Measurements from ENCODE around the gene MECP2.

Gene MECP2

DNA sequence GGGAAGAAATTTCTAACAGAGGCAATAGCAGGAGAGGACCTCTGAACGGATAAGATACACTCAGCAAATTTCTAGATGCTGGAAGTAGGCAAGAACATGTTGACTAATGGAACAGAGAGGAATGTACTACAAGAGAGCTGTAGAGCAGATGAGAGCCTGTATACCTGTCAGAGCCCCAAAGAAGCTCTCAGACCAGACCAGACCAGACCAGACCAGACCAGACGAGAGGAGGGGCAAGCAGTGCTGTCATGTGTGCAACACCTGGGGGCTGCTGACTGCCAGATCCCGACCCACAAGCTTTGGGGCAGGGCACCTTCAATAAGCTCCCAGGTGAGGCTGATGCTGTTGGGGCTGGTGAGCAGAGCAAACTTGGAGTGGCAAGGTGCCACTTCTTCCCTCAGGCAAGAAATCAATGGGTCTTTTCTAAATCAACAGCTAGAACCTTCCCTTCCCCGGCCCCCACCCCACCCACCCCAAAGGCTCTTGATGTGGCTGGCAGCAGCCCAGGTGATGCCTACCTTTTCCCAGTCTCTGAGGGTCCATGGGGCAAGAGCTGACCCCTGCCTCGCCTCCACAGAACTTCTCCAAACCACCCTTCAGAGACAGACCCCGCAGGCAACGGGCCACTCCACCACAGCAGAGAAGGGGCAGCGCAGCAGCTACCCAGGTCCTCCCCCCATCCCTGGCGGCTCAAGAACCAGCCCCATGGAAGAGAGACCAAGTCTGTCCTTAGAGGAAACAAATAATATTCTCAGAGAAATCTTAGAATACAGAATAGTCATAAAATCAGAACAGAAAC lies 32.7 kb downstream of the MECP2 start:
- TF ChIP-seq TAF1 (IDR thresholded peaks at IDR 0.05; ENCODE audit: borderline replicate concordance, insufficient read depth, low read length) (no peak), POLR2AphosphoS5 (IDR thresholded peaks at IDR 0.05; ENCODE audit: low read depth, low read length) (no peak), FOXP2 (optimal IDR thresholded peaks at IDR 0.05; ENCODE audit: borderline replicate concordance, extremely low read depth, extremely low read length, insufficient read depth) (no peak), REST (IDR thresholded peaks at IDR 0.05; ENCODE audit: insufficient read depth in 1 of 2, low read depth in 2 of 2, low read length in 2 of 2) (no peak), SIN3A (IDR thresholded peaks at IDR 0.05; ENCODE audit: borderline replicate concordance, insufficient read depth, low read length) (no peak)

DNA sequence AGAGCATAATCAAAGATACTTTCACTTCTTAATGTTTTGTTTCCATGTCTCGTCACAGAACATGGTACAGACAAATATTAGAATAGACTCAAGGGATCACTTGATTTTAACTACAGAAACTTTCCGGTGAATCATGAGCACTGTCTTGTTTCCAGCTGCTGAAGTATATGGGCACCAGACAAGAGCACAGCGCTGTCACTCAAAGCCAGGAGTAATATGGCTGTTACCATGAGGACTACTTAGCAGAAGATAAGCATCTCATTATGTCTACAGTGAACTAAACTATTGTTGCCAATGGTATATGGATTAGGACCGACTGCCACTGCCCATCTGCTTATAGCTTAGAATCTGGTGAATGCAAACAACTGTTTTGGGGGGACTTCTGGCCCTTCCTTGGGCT lies 34.3 kb downstream of the MECP2 start:
- TF ChIP-seq REST (IDR thresholded peaks at IDR 0.05; ENCODE audit: insufficient read depth in 1 of 2, low read depth in 2 of 2, low read length in 2 of 2) (no peak), SIN3A (IDR thresholded peaks at IDR 0.05; ENCODE audit: borderline replicate concordance, insufficient read depth, low read length) (no peak), TAF1 (IDR thresholded peaks at IDR 0.05; ENCODE audit: borderline replicate concordance, insufficient read depth, low read length) (no peak), POLR2AphosphoS5 (IDR thresholded peaks at IDR 0.05; ENCODE audit: low read depth, low read length) (no peak), FOXP2 (optimal IDR thresholded peaks at IDR 0.05; ENCODE audit: borderline replicate concordance, extremely low read depth, extremely low read length, insufficient read depth) (no peak)

- TF ChIP-seq FOXP2 (optimal IDR thresholded peaks at IDR 0.05; ENCODE audit: borderline replicate concordance, extremely low read depth, extremely low read length, insufficient read depth) (no peak), REST (IDR thresholded peaks at IDR 0.05; ENCODE audit: insufficient read depth in 1 of 2, low read depth in 2 of 2, low read length in 2 of 2) (no peak), SIN3A (IDR thresholded peaks at IDR 0.05; ENCODE audit: borderline replicate concordance, insufficient read depth, low read length) (no peak), POLR2AphosphoS5 (IDR thresholded peaks at IDR 0.05; ENCODE audit: low read depth, low read length) (no peak)
Observed at GRCh38 chrX:154061801-154062200, 35.7 kb downstream of the MECP2 start.

GRCh38 chrX:154059729-154060245 lies 37.7 kb downstream of the MECP2 start:
- TF ChIP-seq TAF1 (IDR thresholded peaks at IDR 0.05; ENCODE audit: borderline replicate concordance, insufficient read depth, low read length) (no peak), POLR2AphosphoS5 (IDR thresholded peaks at IDR 0.05; ENCODE audit: low read depth, low read length) (no peak), SIN3A (IDR thresholded peaks at IDR 0.05; ENCODE audit: borderline replicate concordance, insufficient read depth, low read length) (no peak), FOXP2 (optimal IDR thresholded peaks at IDR 0.05; ENCODE audit: borderline replicate concordance, extremely low read depth, extremely low read length, insufficient read depth) (no peak)

GRCh38 chrX:154059231-154059630 lies 38.3 kb downstream of the MECP2 start:
- TF ChIP-seq SIN3A (IDR thresholded peaks at IDR 0.05; ENCODE audit: borderline replicate concordance, insufficient read depth, low read length) (no peak), FOXP2 (optimal IDR thresholded peaks at IDR 0.05; ENCODE audit: borderline replicate concordance, extremely low read depth, extremely low read length, insufficient read depth) (no peak), POLR2AphosphoS5 (IDR thresholded peaks at IDR 0.05; ENCODE audit: low read depth, low read length) (no peak), TAF1 (IDR thresholded peaks at IDR 0.05; ENCODE audit: borderline replicate concordance, insufficient read depth, low read length) (no peak), REST (IDR thresholded peaks at IDR 0.05; ENCODE audit: insufficient read depth in 1 of 2, low read depth in 2 of 2, low read length in 2 of 2) (no peak)

All from PFSK-1 (cell line).